Left ventricle myocardium inferior (tissue), 1 donor: ENCODE measurements around the gene CFD. TPM values are rescaled to one million over a fixed set of nuclear protein-coding genes. Genes with fewer than 3 reads are reported as not detected.

Experiments used
- DNase-seq: peaks from one replicate; pipeline ENCODE4 v3.0.0-alpha.2; 2020
- H3K27ac ChIP-seq: fragments of 200-600 bp; replicated peaks from 2 replicates; pipeline ENCODE4 v1.8.0; 2021
- H3K27me3 ChIP-seq: fragments of 200-600 bp; 2 replicates; pipeline ENCODE4 v1.8.0; 2021; ENCODE audit warnings: low read depth
- H3K36me3 ChIP-seq: fragments of 200-600 bp; 2 replicates; pipeline ENCODE4 v1.8.0; 2021
- H3K4me1 ChIP-seq: fragments of 200-600 bp; 2 replicates; pipeline ENCODE4 v1.8.0; 2021
- H3K4me3 ChIP-seq: fragments of 200-600 bp; 2 replicates; pipeline ENCODE4 v1.8.0; 2021; ENCODE audit warnings: mild to moderate bottlenecking, moderate library complexity
- H3K9me3 ChIP-seq: fragments of 200-600 bp; replicated peaks from 2 replicates; pipeline ENCODE4 v1.8.0; 2021
- CTCF ChIP-seq: fragments of 200-600 bp; IDR thresholded peaks from 2 replicates; pipeline ENCODE4 v1.8.0; 2021; ENCODE audit warnings: antibody characterized with exemption, mild to moderate bottlenecking, borderline replicate concordance
- intact Hi-C: fragments of 100-400 bp; cut with micrococcal nuclease; formaldehyde crosslinking; loops from one replicate; pipeline ENCODE4 v1.11.0; 2022
- total RNA-seq: library from RNA; stranded (reverse); fragmentation: NEBNext Ultra II Directional; extraction: Animal tissue kit (Norgen Biotek cat#: 25700); gene quantifications from one replicate; pipeline ENCODE4 v1.2.1, GENCODE V29; 2021
- donor health status: DM: no; HTN: yes; CAD: no; lungs with severe emphysema.

CFD gene
- total RNA-seq, 1 donor from 2014 or later, result 200 TPM

- Histone ChIP-seq H3K36me3 (peaks cover 87% of the 10 kb centered on the region), H3K27me3 (no peaks in the 10 kb centered on the region), H3K4me3 (no peak overlapping the region), H3K9me3 (no peaks in the 10 kb centered on the region), H3K27ac (no peak overlapping the region), H3K4me1 (no peaks in the 10 kb centered on the region)
- DNase-seq, result no peak
- intact Hi-C loops, result no loop called here
- TF ChIP-seq CTCF, result no peak
These were observed 26.2 kb downstream of the CFD start for GRCh38 chr19:885536-886224.

- no peaks in the 10 kb centered on the region for H3K27me3 ChIP-seq
- TF ChIP-seq CTCF, result no peak
- no peak for DNase-seq
- peaks cover 3% of the 10 kb centered on the region for H3K4me1 ChIP-seq
- no peak overlapping the region for H3K27ac ChIP-seq
- peaks cover 73% of the 10 kb centered on the region for H3K36me3 ChIP-seq
- H3K4me3 ChIP-seq, result no peak overlapping the region
- intact Hi-C loops, result no loop called here
- no peaks in the 10 kb centered on the region for H3K9me3 ChIP-seq
These were observed 27.6 kb downstream of the CFD start for GRCh38 chr19:887072-887471.

GRCh38 chr19:887599-887998 lies 28.1 kb downstream of the CFD start:
- Histone ChIP-seq H3K36me3 (peaks cover 68% of the 10 kb centered on the region), H3K27ac (no peak overlapping the region), H3K4me1 (peaks cover 9% of the 10 kb centered on the region), H3K9me3 (no peaks in the 10 kb centered on the region), H3K4me3 (no peak overlapping the region), H3K27me3 (no peaks in the 10 kb centered on the region)
- DNase-seq, result no peak
- intact Hi-C loops, result no loop called here
- no peak for TF ChIP-seq CTCF

GRCh38 chr19:888581-889385 lies 29.3 kb downstream of the CFD start:
- Histone ChIP-seq H3K27ac (no peak overlapping the region), H3K4me3 (no peak overlapping the region), H3K36me3 (peaks cover 60% of the 10 kb centered on the region), H3K27me3 (no peaks in the 10 kb centered on the region), H3K4me1 (peaks cover 15% of the 10 kb centered on the region), H3K9me3 (no peaks in the 10 kb centered on the region)
- no peak for TF ChIP-seq CTCF
- no peak for DNase-seq
- intact Hi-C loops, result no loop called here

- Histone ChIP-seq H3K9me3 (no peaks in the 10 kb centered on the region), H3K4me3 (no peak overlapping the region), H3K4me1 (peaks cover 17% of the 10 kb centered on the region), H3K36me3 (peaks cover 50% of the 10 kb centered on the region), H3K27me3 (no peaks in the 10 kb centered on the region), H3K27ac (no peak overlapping the region)
- no peak for DNase-seq
- intact Hi-C loops, result no loop called here
- no peak for TF ChIP-seq CTCF
These were observed 30.3 kb downstream of the CFD start for GRCh38 chr19:889662-890295.
